BE2C (cell line): Measurements from ENCODE around the gene KAZN.

Source experiments
- DNase-seq: peaks from one replicate; pipeline ENCODE4 v3.0.0-alpha.2; 2020
- H3K27me3 ChIP-seq: fragments of 250-450 bp; sonication (Bioruptor Pico); 2 replicates; pipeline ENCODE4 v1.5.1; 2020; ENCODE audit warnings: mild to moderate bottlenecking
- H3K36me3 ChIP-seq: fragments of 250-450 bp; sonication (Bioruptor Pico); 2 replicates; pipeline ENCODE4 v1.5.1; 2020; ENCODE audit warnings: mild to moderate bottlenecking
- H3K4me1 ChIP-seq: fragments of 250-450 bp; sonication (Bioruptor Pico); 2 replicates; pipeline ENCODE4 v1.5.1; 2020
- H3K4me3 ChIP-seq: 2 replicates; pipeline ENCODE4 v1.5.1; 2011; ENCODE audit warnings: low read depth, low read length
- H3K9me3 ChIP-seq: fragments of 250-450 bp; sonication (Bioruptor Pico); 2 replicates; pipeline ENCODE4 v1.5.1; 2020
- CTCF ChIP-seq: IDR thresholded peaks from 2 replicates; pipeline ENCODE4 v1.5.1; 2012; ENCODE audit warnings: mild to moderate bottlenecking, low read depth, low read length

The KAZN gene

GRCh38 chr1:14662116-14662515 lies 63.6 kb downstream of the KAZN start:
- no peak overlapping the region for H3K4me3 ChIP-seq
- no peak for TF ChIP-seq CTCF

GRCh38 chr1:14663773-14664172 lies 65.3 kb downstream of the KAZN start:
- no peaks in the 10 kb centered on the region for H3K36me3 ChIP-seq
- no peak for TF ChIP-seq CTCF
- H3K4me3 ChIP-seq = no peak overlapping the region
- no peaks in the 10 kb centered on the region for H3K4me1 ChIP-seq
- no peaks in the 10 kb centered on the region for H3K9me3 ChIP-seq
- H3K27me3 ChIP-seq = no peaks in the 10 kb centered on the region
- DNase-seq = no peak

More at GRCh38 chr1:14662116-14662515, 63.6 kb downstream of the KAZN start:
- Histone ChIP-seq H3K9me3 (no peaks in the 10 kb centered on the region), H3K36me3 (no peaks in the 10 kb centered on the region), H3K4me1 (no peaks in the 10 kb centered on the region), H3K27me3 (no peaks in the 10 kb centered on the region)
- no peak for DNase-seq

- no peaks in the 10 kb centered on the region for H3K36me3 ChIP-seq
- no peaks in the 10 kb centered on the region for H3K9me3 ChIP-seq
- no peaks in the 10 kb centered on the region for H3K4me1 ChIP-seq
- no peak for DNase-seq
- H3K27me3 ChIP-seq = no peaks in the 10 kb centered on the region
- H3K4me3 ChIP-seq = no peak overlapping the region
- TF ChIP-seq CTCF = no peak
Observed at GRCh38 chr1:14666373-14666772, 67.9 kb downstream of the KAZN start.

GRCh38 chr1:14666962-14667650 lies 68.6 kb downstream of the KAZN start:
- no peaks in the 10 kb centered on the region for H3K4me1 ChIP-seq
- no peak for DNase-seq
- H3K9me3 ChIP-seq = no peaks in the 10 kb centered on the region
- no peak for TF ChIP-seq CTCF
- H3K4me3 ChIP-seq = no peak overlapping the region
- no peaks in the 10 kb centered on the region for H3K27me3 ChIP-seq
- no peaks in the 10 kb centered on the region for H3K36me3 ChIP-seq

GRCh38 chr1:14667651-14667984 lies 69.1 kb downstream of the KAZN start:
- DNase-seq = no peak
- no peak for TF ChIP-seq CTCF

GRCh38 chr1:14668538-14668937 lies 70.1 kb downstream of the KAZN start:
- DNase-seq = no peak
- no peaks in the 10 kb centered on the region for H3K27me3 ChIP-seq
- no peaks in the 10 kb centered on the region for H3K9me3 ChIP-seq
- no peaks in the 10 kb centered on the region for H3K4me1 ChIP-seq
- H3K4me3 ChIP-seq = no peak overlapping the region
- H3K36me3 ChIP-seq = no peaks in the 10 kb centered on the region
- TF ChIP-seq CTCF = no peak

More at GRCh38 chr1:14667651-14667984, 69.1 kb downstream of the KAZN start:
- Histone ChIP-seq H3K4me3 (no peak overlapping the region), H3K4me1 (no peaks in the 10 kb centered on the region), H3K9me3 (no peaks in the 10 kb centered on the region), H3K27me3 (no peaks in the 10 kb centered on the region), H3K36me3 (no peaks in the 10 kb centered on the region)
